HFF-Myc (cell line): ENCODE data around the gene DAW1.

Experiments
- DNase-seq: peaks from one replicate; pipeline ENCODE4 v3.0.0-alpha.2; 2011; ENCODE audit warnings: low read depth; ENCODE audit errors: extremely low read depth
- H3K4me3 ChIP-seq: replicated peaks from 2 replicates; pipeline ENCODE4 v1.5.1; 2011; ENCODE audit warnings: low read depth, mild to moderate bottlenecking, control low read depth, low read length
- TF ChIP-seq, protein P1 (sequence below): IDR thresholded peaks from 2 replicates; pipeline ENCODE4 v1.5.1; 2012; ENCODE audit warnings: mild to moderate bottlenecking, low read depth, low read length, control low read depth; ENCODE audit errors: missing control alignments

The DAW1 gene

GRCh38 chr2:227906991-227907390 lies 35.6 kb downstream of the DAW1 start:
- TF ChIP-seq, protein P1, sequence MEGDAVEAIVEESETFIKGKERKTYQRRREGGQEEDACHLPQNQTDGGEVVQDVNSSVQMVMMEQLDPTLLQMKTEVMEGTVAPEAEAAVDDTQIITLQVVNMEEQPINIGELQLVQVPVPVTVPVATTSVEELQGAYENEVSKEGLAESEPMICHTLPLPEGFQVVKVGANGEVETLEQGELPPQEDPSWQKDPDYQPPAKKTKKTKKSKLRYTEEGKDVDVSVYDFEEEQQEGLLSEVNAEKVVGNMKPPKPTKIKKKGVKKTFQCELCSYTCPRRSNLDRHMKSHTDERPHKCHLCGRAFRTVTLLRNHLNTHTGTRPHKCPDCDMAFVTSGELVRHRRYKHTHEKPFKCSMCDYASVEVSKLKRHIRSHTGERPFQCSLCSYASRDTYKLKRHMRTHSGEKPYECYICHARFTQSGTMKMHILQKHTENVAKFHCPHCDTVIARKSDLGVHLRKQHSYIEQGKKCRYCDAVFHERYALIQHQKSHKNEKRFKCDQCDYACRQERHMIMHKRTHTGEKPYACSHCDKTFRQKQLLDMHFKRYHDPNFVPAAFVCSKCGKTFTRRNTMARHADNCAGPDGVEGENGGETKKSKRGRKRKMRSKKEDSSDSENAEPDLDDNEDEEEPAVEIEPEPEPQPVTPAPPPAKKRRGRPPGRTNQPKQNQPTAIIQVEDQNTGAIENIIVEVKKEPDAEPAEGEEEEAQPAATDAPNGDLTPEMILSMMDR = no peak
- no peak overlapping the region for H3K4me3 ChIP-seq
- no peak for DNase-seq

DNA sequence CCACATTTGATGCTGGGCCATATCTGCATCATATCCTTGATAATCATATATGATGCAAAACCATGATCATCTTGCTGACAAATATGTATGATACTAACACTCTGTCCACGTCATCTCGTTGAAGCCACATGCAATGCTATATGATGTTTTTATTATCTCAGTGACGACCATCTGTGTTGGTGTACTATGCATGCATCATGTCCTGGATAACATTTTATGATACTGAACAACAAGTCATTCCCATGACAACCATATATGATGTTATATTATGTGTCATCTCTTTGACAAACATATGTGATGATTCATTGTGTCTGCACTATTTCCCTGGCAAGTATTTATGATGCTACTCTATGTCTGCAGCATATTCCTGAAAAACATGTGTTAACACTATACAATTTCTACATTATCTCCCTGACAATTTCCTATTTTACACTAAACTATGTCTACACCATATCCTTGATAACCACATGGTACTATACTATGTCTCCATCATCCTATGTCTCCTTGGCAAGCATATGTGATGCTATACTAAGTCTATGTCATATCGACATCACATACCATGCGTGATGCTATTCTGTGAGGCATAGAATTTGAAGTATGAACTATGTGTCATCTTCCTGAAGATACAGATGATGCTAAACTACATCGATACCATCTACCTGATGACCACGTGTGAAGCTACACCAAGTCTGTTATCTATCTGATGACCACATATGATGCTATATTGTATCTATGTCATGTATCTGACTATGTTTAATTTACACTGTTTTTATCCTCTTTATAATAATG lies 37.0 kb downstream of the DAW1 start:
- DNase-seq = no peak
- TF ChIP-seq, protein P1 = no peak
- H3K4me3 ChIP-seq = no peak overlapping the region

- DNase-seq = no peak
- TF ChIP-seq, protein P1 = no peak
- no peak overlapping the region for H3K4me3 ChIP-seq
Observed at GRCh38 chr2:227914362-227914761, 42.9 kb downstream of the DAW1 start.

DNA sequence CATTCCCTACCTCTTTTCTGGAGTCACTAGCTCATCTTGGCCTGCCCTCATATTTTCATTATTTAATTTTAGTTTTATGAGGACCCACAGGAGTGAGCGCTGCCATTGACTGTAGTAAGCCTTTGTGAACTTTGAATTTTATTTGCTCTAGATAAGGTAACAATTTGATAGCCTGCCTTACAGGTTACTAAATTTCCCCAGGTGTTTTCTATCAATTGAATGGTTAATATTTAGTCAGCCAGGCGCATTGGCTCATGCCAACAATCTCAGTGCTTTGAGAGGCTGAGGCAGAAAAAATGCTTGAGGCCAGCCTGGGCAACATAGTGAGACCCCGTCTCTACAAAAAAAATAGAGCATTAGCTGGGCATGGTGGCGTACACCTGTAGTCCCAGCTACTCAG lies 50.2 kb downstream of the DAW1 start:
- TF ChIP-seq, protein P1 = no peak
- no peak overlapping the region for H3K4me3 ChIP-seq
- DNase-seq = no peak

DNA sequence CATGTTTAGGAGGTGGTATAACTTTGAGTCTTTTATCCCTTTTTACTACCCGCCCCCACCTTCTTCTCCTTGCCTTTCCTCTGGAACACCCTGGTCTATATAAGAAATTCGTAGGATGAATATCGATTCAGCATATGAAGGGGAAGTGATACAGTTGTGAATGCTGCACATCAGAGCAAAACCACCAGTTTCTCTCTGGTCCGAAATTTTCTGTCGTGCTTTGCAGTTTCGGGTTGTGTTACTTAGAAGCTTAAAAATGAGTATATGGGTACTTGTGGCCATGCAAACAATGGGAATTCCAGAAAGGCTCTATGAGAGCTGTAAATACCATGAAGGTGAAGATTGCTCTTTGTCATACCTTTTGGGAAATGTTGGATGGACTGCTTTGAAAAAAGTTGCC lies 60.6 kb downstream of the DAW1 start:
- TF ChIP-seq, protein P1 = no peak
- DNase-seq = no peak

GRCh38 chr2:227932403-227932802 lies 61.0 kb downstream of the DAW1 start:
- no peak overlapping the region for H3K4me3 ChIP-seq
- TF ChIP-seq, protein P1 = no peak
- no peak for DNase-seq

More for the DNA sequence above, 60.6 kb downstream of the DAW1 start:
- no peak overlapping the region for H3K4me3 ChIP-seq
